GM21528 (cell line): ENCODE measurements around the gene USP46.

ENCODE experiments used
- ATAC-seq: cut with Tn5 transposase; IDR thresholded peaks from one replicate; pipeline ENCODE4 v1.9.1; 2021; ENCODE audit warnings: mild to moderate bottlenecking, moderate library complexity; ENCODE audit not compliant: unreplicated experiment, low FRiP score

The USP46 gene

DNA sequence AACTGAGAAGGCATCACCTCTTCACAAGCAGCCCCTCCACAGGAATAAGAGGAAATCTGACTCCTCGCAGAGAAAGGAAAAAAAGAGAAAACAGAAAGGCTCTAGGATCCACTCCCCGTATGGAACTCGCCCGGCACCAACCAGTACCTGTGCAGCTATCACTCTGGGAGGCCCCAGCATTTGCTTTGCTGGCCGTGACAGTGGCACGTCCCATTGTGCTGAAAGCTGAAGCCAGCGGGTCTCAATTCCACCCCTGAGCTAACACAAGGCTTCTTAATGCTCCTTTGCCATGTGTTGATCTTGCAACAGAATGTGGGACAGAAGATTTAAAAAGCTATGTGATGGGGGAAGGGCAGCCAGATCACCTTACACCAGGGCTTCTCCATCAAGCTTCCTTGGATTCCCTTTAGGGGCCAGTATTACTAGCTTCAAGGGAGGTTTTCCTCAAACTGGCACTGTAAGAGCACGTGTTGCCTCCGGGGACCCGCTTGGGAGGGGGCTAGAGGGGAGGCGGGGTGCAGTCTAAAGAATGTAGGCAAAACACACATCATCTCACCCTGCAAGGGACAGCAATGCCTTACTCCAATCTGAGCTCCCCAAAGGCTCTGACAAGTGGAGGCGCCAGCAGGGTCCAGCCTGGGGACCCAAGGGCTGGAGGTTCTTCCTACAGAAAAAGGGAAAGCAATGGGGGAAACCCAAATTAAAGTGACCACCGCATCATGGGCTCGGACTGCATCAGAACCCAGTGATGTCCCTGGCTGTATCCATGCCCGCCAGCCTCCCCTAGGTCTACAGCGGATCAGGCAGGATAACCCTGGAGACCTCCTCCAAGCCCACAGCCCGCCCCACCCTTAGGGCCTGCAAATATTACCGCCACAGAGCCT is 1.2 kb downstream of the USP46 start:
- ATAC-seq: no peak

DNA sequence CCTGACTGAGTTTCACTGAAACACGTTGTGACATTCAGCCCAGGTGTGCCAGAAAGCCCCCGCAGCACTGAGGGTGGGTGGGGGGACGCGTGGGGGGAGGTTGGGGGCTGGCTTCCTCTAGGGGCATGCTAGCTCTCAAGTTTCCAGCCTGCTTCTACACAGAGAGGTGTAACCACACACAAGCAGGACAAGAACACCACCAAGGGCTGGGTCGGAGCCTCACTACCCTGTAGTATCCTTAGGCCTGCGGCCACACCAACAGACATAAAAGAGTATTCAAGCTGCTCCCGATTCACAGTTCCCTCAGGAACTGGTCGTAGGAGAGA is 1.8 kb downstream of the USP46 start:
- no peak for ATAC-seq

DNA sequence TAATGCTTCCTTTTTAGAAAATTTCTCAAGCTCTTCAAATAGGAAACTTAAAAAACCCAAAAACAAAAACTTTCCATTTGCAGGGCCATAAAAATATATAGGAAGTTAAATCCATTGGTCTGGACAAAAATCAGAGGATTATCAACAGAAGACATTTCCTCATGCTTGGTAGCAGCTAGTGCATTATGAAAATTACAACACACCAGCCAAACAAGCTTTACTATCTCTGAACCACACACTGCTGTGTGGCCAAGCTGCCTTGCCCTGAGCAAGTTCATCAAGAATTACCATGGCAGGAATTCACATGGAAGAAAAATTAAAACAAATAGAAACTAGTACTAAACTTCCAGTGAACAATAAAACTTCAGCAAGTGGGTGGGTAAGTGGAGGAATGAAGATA is 3.6 kb downstream of the USP46 start:
- ATAC-seq: no peak

DNA sequence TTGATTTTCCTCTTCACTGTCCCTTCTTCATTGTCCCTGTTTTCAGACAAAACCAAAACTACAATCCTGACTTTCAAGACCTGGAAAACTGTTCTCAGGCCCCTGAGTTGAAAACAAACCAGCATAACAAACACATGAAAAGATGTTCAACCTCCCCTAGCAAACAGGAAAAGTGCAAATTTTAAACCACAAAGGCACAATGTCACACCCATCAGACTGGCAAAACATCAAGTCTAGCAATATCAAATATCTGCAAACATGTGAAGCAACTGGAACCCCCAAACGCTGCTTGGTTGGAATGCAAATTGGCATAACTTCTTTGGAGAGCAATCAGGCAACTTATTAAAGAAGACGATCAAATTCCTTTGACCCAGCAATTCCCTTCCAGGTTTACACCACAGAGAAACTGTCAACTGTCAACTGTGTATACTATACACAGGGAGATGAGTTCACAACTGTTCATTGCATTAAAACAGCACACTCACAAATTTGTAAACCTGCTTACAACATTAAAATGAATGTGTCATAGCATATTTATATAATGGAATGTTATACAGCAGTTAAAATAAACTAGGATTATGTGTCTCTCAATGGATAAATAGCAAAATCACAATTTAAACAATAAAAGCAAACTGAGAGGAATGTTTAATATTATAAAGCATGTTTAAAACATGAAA is 7.0 kb downstream of the USP46 start:
- ATAC-seq: no peak

DNA sequence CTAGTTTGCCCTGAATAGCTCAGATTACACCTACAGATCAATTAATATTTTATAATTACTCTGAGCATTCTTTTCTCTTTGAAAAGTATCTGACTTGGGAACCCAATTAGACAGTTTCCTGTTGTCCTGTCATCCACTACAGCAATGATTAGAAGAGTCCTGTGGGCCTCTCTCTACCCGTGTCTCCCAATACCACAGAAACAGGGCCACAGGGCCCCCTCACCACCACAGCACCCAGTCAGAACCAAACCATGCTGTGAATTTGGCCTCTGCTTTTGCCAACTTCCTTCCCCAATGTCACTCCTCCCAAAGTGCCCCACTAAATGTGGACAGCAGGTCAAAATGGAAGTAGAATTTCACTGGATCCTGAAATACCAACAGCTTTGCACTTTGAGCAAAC is 10.3 kb downstream of the USP46 start:
- no peak for ATAC-seq

DNA sequence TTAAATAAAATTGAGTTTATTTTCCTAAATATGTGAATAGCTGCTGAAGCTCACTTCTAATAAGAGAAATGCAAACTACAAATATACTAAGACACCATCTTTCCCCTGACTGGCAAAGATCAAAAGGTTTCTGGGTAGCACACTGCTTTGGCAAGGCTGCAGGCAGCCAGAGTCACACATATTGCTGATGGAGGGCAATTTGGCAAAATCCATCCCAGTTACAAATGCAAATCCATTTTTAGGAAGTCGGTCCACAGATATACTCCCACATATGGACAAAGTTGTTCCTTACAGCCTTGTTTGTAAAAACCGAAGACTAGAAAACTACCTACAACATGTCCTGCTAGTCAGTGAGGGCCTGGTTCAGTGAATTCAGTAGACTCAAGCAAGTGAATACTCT is 12.4 kb downstream of the USP46 start:
- no peak for ATAC-seq

DNA sequence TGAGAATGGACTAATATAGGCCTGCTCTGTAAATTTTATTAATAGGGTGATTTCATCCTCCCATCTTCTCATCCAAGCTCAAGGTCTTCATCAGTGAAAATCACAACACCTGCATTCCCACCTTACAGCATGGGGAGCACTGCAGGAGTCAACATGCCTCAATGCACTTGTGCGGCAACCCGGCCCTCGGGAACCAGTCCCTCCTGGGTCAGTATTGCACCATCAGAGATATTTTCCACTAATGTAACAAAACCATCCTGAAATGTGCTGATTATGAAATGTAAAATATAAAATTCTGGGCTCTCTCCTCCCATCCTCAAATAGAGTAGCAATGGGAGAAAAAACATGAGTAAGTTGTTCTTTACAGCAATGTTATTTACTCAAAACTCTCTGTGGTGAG is 13.0 kb downstream of the USP46 start:
- no peak for ATAC-seq

DNA sequence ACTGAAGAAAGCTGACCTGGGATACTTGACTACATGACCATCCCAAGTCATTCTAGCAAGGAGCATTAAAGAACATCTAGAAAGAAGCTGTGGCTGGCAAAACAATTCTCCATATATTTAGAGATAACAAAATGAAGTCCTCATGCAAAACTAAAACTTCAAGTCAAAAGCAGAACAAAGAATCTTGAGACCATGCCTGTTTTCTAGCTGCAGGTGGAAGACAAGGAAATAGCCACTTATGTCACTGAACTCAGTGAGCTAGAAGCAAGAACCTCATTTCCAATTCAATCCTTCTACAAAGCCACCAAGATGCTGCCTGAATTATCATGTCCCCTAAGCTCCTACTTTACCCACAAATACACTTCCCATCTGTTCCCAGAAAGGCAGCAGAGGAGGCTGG is 13.8 kb downstream of the USP46 start:
- no peak for ATAC-seq

DNA sequence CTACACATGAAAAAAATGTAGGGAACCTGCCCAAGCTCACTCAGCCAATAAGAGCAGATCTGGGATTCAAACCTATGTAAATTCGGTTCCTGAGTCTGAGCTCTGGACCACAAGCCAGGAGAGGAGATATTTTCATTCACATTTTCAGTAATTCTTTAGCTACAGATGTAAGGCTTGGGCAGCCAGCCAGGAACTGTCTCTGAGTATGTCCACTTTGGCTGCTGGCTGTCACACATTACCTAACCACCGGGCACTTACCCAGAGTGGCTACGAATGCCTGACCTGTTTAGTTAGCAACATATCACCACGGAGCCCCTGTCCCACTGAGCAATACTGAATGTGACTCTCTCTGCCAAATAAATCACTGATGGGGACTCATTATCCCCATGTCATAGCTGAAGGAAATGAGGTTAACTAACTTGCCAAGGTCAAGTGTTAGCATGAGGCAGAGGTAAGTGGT is 15.3 kb downstream of the USP46 start:
- ATAC-seq: no peak

DNA sequence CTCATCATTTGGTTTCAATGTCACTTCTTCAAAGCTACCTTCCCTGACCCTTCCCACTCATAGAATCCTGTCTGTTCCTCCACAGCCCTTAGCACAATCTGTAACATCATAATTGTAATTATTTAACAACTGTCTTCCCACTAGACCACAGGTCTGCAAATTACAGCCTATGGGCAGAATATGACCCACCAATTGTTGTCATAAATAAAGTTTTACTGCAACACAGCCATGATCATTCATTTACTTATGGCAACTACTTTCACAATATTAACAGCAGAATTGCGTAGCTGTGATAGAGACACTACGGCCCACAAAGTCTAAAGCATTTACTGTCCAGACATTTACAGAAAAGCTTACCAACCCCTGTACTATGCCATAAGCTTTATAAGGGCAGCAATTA is 15.9 kb downstream of the USP46 start:
- no peak for ATAC-seq

DNA sequence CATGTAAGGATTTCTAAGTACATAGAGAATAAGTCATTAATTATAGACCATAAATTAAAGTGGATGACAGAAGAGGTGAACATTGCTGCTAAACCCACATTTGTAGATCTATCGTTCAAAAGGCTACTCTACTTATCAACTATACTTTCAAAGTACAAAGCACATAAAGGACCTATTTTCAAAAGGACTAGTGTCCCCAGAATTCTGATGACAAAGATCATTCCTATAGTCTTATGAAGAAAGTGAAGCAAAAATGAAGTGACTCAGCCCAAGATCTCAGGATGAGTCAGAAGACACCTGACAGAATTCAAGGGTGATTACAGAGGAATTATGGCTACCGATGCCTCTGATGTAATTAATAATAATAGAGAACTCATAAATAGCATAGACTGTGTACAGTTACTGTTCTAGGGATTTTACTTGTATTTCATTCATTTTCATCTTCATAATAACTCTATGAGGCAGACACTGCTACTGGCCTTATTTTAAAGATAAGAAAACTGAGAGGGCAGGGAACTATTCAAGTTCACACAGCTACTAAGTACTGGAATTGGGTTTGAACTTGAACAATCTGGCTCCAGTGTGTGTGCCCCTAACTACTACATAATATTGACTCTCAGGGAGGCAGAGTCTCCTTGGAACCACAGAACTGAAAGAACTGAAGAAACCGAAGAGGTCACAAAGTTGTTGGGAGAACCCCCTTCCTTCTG is 17.1 kb downstream of the USP46 start:
- ATAC-seq: peak; percentile 75

DNA sequence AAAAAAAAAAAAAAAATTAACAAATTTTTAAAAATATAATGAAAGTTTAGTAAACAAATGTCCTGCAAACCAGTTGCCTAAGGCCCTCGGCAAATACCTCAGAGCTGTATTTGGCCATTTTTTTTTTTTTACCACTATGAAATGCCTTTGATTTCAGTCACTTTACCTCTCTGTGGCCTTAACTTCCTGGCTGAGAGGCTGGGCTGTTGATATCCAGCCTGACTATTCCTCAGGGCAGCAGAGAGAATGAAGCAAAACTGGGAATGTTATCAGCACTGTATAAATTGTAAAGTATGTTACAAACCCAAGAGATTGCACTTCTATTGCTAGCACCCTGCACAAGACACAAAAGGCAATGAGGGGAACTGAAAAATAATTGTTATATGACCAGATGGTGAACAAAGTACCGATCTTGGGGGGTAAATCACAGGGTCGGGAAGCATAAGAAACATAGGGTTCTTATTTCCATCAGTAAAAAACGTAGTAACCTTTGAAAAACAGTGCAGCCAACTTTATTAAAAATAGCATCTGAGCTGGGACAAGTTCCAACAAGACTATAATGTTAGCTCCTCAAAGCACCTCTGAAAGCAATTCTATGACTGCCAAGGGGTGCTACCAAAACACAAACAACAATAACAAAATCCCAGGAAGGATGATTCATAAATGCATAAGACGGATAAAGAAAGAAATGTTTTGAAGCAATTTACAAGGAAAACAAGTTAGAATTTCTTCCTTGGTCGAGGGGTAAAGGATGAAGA is 18.1 kb downstream of the USP46 start:
- no peak for ATAC-seq

DNA sequence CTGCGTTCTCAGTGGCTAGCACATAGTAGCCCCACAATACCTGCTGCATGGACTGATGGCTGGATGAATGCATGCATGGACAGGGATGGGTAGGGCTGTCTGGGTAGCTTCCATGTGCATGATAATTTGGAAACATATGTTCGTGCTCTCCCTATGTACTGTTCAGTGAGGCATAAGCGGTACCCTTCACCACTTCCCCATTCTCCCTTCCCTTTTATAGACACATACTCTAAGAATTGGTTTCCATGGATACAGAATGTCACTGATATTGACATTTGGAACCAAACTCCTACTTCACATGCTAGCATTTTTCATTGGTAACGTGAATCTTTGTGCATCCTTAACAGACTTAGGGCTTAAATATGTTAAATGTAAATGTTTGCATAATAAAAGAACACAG is 20.4 kb downstream of the USP46 start:
- peak; percentile 50 for ATAC-seq

DNA sequence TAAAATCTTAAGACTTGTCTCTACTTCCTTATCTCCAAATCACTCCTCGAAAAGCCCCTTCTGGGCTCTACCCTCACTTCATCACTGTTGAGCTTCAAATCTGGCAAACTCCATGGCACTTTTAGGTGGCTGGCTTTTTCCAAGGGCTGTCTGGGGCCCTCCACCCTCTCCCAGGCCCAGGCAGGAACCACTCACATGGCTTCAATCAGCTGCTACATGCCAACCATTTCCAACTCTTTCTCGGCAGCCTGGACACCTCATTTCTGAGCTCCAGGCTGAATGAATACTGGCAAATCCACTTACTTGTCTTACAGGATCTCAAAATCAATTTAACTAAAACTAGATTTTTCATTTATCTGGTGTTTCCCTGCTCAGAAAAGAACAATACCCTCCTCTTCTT is 22.0 kb downstream of the USP46 start:
- ATAC-seq: no peak

DNA sequence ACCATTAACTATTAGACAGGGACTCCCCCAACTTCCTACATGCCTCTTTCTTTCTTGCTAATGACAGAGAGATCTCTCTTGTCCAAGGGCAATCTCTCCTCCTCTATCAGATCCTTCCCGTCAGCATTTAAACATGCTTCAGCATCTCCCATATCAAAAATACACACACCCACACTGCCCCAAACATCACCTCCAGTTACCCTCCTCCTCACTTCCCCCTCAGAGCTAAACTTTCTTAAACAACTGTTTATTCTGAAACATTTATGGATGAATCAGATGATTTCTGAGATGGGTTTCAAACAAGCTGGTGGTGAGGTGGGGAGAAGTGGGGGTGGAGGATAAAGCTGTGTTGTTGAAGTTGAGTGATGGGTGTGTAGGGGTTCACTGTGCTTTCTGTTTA is 23.5 kb downstream of the USP46 start:
- no peak for ATAC-seq

DNA sequence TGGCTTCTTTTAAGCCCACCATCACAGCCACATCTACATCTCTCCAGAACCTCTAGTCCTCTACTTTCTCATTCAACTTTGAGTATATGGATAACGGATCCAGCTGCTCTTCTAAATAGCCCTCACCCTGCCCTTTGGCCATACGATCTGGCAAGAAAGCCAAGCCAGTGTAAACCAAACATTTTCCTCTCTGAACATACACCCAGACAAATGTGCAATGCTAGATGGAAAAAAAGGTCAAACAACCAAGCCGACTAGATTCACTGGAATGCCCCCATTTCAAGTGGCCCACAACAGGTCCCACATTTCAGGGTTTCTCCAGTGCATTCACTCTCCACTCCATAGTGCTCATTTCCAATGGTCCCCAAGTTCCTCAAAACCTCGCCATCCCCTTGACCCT is 24.0 kb downstream of the USP46 start:
- no peak for ATAC-seq

DNA sequence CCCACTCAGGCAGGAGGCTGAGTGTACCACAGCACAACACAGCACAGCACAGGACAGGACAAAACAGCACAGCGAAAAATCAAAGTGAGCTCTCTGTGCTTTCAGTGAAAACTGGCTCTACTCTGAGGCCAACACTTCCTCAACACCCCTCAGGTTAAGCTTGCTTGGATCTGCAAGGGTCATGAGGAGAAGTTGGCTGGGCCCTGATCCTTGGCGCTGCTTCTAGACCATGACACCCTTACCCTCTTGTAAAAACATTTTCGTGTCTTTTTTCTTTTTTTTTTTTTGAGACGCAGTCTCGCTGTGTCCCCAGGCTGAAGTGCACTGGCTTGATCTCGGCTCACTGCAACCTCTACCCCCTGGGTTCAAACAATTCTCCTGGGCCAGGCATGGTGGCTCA is 25.3 kb downstream of the USP46 start:
- ATAC-seq: no peak

DNA sequence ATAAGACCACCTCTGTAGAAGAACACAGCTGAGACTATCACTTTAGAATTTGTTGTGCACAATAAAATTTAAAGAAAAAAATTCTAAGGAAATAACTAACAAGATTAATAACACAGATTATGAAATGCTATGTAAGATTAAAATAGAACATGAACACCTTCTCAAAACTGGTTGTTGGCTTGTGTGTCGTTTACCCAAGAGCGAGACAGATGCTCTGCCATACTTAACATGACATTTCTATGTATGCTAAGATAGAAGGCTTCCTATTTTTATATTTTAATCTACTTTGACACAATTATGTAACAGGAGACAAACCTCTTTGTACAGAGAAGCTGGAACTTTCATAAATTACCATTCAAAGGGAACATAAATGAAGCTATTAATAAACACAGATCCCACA is 30.1 kb downstream of the USP46 start:
- no peak for ATAC-seq

DNA sequence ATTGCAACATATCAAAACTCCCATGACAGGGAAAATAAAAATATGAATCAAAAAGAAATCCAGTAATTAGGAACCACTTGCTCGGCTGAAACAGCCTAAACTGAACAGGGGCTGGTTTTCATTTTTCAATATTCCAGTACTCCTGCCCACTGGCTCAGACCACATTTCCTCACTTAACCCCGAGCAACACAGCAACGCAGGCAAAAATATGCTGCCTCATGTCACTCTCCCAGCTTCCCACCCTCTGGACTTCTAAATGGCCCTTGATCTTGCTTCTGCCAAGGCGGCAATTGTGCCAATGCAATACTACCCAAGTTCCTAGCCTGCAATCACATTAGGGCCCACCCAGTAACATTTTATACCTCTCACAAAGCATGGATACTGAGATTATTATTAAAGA is 30.6 kb downstream of the USP46 start:
- ATAC-seq: no peak

DNA sequence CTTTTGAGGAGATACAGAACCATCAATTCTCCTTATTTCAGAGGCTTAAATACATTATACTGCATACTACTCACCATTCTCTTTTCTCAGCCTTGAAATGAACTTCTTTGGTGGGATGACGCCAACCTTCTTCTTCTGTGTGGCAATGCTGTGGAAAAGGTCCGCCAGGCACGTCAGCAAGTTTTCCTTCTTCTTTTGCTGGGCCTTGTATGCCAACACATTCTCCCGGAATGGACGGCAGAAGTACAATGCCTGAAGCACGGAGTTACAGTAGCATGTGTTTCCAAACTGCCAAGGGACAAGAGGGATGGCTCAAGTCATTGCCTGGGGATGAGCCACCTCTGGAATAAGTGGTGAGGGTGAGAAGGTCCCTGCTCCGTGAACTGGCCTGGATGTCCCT is 31.2 kb downstream of the USP46 start:
- ATAC-seq: no peak

DNA sequence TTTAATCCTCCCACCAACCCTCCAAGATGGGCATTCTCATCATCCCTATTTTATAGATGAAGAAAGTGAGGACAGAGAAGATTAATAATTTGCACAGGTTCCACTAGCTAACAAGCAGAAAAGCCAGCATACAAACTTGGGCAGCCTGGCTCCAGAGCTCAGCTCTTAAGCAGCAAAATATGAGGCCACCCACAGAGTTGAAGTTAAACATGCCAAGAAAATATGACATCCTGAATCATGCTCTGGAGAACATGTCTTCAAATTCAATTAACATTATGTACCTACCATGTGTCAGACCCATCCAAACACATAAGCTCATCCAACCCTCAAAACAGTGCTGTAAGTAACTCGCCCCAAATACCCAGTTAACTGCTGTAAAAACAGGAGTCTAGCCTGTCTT is 33.9 kb downstream of the USP46 start:
- ATAC-seq: no peak
